Gastroesophageal sphincter (tissue), 4 donors: ENCODE data around the gene GRPEL2. TPM values are rescaled to one million over a fixed set of nuclear protein-coding genes. Genes with fewer than 3 reads are reported as not detected.

ENCODE experiments used
- ATAC-seq: fragments of 150-250 bp; one replicate; pipeline ENCODE4 v1.9.1; 2016; ENCODE audit warnings: mild to moderate bottlenecking, moderate library complexity
- H3K27ac ChIP-seq, 4 donors: fragments of 200-600 bp; sonication (generic) in 3 of 4; 1 replicate in 3 of 4; 2 replicates in 1 of 4; pipeline ENCODE4 v1.5.1; 2016 to 2019
- H3K27me3 ChIP-seq: fragments of 200-600 bp; sonication (generic); one replicate; pipeline ENCODE4 v1.5.1; 2019
- H3K36me3 ChIP-seq, 2 donors: fragments of 200-600 bp; sonication (generic); one replicate each; pipeline ENCODE4 v1.5.1; 2019; ENCODE audit warnings: control low read depth in 1 of 2
- H3K4me1 ChIP-seq, 3 donors: fragments of 200-600 bp; sonication (generic); 1 replicate in 2 of 3; 2 replicates in 1 of 3; pipeline ENCODE4 v1.5.1; 2016 to 2019; ENCODE audit warnings: control low read depth in 2 of 3
- H3K4me3 ChIP-seq, 2 donors: fragments of 200-600 bp; sonication (generic); one replicate each; pipeline ENCODE4 v1.5.1; 2019; ENCODE audit warnings: mild to moderate bottlenecking in 1 of 2, moderate library complexity in 1 of 2
- H3K9me3 ChIP-seq, 3 donors: fragments of 200-600 bp; sonication (generic); one replicate each; pipeline ENCODE4 v1.5.1; 2017 to 2019; ENCODE audit warnings: control low read depth in 2 of 3
- EP300 ChIP-seq: sonication (generic); formaldehyde crosslinking; IDR thresholded peaks from one replicate; pipeline ENCODE4 v1.6.1; 2017; ENCODE audit warnings: antibody characterized with exemption, mild to moderate bottlenecking
- POLR2A ChIP-seq, 2 donors: fragments of 450-650 bp; IDR thresholded peaks; one replicate each; pipeline ENCODE4 v1.6.1; 2017; ENCODE audit warnings: antibody characterized with exemption in 2 of 2, mild to moderate bottlenecking in 2 of 2, moderate library complexity in 1 of 2
- POLR2AphosphoS5 ChIP-seq: sonication (generic); formaldehyde crosslinking; IDR thresholded peaks from one replicate; pipeline ENCODE4 v1.6.1; 2017; ENCODE audit warnings: antibody characterized with exemption
- WGBS, 2 donors: methylation state at CpG; one replicate each; pipeline ENCODE4 v1.1.5; 2018; ENCODE audit warnings: low coverage in 1 of 2; 5-methylcytosine and 5-hydroxymethylcytosine counted together
- total RNA-seq, 4 donors: library from RNA; depleted of rRNA; stranded (reverse); fragments of >200 nt; gene quantifications; one replicate each; pipeline ENCODE4 v1.1.0, GENCODE V29; 2016
- TF ChIP-seq, protein P1 (sequence below), 4 experiments: fragments of 200-600 bp in 2 of 4; fragments of 450-650 bp in 2 of 4; sonication (generic) in 1 of 4; IDR thresholded peaks; one replicate each; pipeline ENCODE4 v1.5.1; 2017 to 2019; ENCODE audit warnings: antibody characterized with exemption in 4 of 4, mild to moderate bottlenecking in 2 of 4, moderate library complexity in 2 of 4

Gene GRPEL2
- total RNA-seq, 4 donors from 2014 or later = 9.3 to 12.0 (median 11.1) TPM

DNA sequence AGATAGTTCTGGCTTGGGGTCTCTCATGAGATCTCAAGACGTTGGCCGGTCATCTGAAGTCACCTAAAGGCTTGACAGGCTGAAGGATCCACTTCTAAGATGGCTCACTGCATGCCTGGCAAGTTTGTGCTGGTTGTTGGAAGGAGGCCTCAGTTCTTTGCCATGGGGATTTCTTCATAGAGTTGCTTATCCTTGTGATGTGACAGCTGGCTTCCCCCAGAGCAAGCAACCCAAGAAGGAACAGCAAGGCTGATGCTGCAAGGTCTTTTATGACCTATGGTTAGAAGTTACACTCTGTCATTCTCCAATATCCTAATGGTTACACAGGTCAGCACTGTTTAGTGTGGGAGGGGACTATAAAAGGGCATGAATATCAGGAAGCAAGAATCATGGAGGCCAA is 20.7 kb upstream of the GRPEL2 start:
- 83% methylated on average over 2 of the region's 2 CpGs; no CpG with 5 or more reads in 1 of the 2 donors for WGBS, 2 donors
- Histone ChIP-seq H3K4me1 (peaks cover 0 to 17% (median 11%) of the 10 kb centered on the region in 3 donors), H3K27ac (no peak overlapping the region), H3K27me3 (no peaks in the 10 kb centered on the region), H3K36me3 (peaks cover 0 to 47% of the 10 kb centered on the region in 2 donors), H3K9me3 (no peaks in the 10 kb centered on the region), H3K4me3 (no peak overlapping the region)
- TF ChIP-seq POLR2A (IDR thresholded peaks at IDR 0.05) (no peak), EP300 (no peak), POLR2AphosphoS5 (no peak)
- TF ChIP-seq, protein P1, sequence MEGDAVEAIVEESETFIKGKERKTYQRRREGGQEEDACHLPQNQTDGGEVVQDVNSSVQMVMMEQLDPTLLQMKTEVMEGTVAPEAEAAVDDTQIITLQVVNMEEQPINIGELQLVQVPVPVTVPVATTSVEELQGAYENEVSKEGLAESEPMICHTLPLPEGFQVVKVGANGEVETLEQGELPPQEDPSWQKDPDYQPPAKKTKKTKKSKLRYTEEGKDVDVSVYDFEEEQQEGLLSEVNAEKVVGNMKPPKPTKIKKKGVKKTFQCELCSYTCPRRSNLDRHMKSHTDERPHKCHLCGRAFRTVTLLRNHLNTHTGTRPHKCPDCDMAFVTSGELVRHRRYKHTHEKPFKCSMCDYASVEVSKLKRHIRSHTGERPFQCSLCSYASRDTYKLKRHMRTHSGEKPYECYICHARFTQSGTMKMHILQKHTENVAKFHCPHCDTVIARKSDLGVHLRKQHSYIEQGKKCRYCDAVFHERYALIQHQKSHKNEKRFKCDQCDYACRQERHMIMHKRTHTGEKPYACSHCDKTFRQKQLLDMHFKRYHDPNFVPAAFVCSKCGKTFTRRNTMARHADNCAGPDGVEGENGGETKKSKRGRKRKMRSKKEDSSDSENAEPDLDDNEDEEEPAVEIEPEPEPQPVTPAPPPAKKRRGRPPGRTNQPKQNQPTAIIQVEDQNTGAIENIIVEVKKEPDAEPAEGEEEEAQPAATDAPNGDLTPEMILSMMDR (IDR thresholded peaks at IDR 0.05) = no peak
- ATAC-seq = no peak

DNA sequence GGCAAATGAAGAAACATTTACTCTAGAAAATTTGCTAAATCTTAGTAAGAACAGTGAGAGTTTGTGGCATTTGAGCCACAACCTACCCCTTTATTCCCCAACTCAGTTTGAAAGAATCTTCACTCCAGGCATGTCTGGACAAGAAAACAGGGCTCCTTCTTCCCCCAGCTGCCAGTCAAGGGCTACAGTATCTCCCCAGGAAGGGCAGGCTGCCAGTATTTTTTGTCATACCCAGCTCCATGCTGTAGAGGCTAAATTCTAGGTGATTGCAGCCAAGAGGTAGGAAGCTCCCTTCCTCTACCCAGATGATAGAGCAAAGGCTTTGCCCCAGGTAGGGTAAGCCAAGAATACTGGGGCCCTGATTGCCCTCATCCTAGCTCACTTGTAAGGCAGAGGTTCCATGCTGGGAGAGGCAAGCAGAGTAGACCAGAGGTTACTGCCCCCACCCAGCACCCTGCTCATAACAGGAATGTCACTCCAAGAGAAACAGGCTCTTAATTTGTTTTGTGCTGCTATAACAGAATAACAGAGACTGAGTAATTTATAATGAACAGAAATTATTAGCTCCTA is 20.0 kb upstream of the GRPEL2 start:
- no peak for ATAC-seq
- Histone ChIP-seq H3K27ac (no peak overlapping the region), H3K4me1 (peaks cover 0 to 15% (median 9%) of the 10 kb centered on the region in 3 donors), H3K36me3 (peaks cover 0 to 50% of the 10 kb centered on the region in 2 donors), H3K4me3 (no peak overlapping the region), H3K27me3 (no peaks in the 10 kb centered on the region), H3K9me3 (no peaks in the 10 kb centered on the region)
- no peak for TF ChIP-seq EP300
- TF ChIP-seq POLR2A (IDR thresholded peaks at IDR 0.05) = no peak
- TF ChIP-seq POLR2AphosphoS5 = no peak
- TF ChIP-seq, protein P1 (IDR thresholded peaks at IDR 0.05) = no peak

DNA sequence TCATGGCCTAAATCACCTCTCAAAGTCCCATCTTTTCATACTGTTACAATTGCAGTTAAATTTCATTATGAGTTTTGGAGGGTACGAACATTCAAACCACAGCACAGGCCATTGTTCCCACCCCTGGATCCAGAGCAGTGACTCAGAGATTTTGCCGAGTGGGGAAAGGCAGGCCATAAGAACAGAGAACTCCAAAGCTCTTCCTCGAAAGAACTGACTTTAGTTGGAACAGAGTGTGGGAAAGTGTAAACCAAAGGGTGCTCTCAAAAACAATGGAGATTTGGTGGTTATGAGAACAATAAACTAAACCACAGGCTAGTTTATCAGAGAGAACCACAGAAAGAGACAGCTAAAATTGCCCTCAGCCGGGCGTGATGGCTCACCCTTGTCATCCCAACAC is 19.4 kb upstream of the GRPEL2 start:
- Histone ChIP-seq H3K36me3 (peaks cover 0 to 56% of the 10 kb centered on the region in 2 donors), H3K4me3 (no peak overlapping the region), H3K4me1 (peaks cover 0 to 8% (median 3%) of the 10 kb centered on the region in 3 donors), H3K27ac (no peak overlapping the region), H3K27me3 (no peaks in the 10 kb centered on the region), H3K9me3 (no peaks in the 10 kb centered on the region)
- ATAC-seq = no peak
- TF ChIP-seq, protein P1 (IDR thresholded peaks at IDR 0.05) = no peak
- no peak for TF ChIP-seq POLR2A (IDR thresholded peaks at IDR 0.05)
- TF ChIP-seq POLR2AphosphoS5 = no peak
- no peak for TF ChIP-seq EP300
- 93 to 100% methylated on average over 2 to 5 of the region's 5 CpGs for WGBS, 2 donors

DNA sequence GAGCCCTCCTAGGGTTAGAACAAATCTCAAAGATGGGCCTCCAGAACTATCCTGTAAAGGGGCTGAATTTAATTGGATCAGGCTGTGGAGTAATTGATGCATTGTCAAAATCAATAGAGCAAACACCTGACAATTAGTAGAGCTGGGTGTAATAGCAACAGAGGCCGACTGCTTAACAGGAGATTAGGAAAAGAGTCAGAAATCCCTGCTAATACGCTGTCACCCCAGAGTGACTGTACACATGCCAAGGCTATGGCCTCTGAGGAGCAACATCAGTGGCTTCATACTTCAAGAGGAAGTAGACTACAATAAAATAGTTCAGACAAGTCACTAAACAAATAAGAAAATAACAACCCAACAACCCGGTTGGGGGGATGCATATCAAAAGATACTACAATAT is 18.7 kb upstream of the GRPEL2 start:
- no peaks in the 10 kb centered on the region for H3K27me3 ChIP-seq
- TF ChIP-seq POLR2AphosphoS5 (no peak), EP300 (no peak), POLR2A (IDR thresholded peaks at IDR 0.05) (no peak)
- TF ChIP-seq, protein P1 (IDR thresholded peaks at IDR 0.05) = no peak
- WGBS, 2 donors = 80 to 82% methylated on average over 3 of the region's 3 CpGs
- no peak overlapping the region for H3K27ac ChIP-seq
- H3K9me3 ChIP-seq = no peaks in the 10 kb centered on the region
- peaks cover 0 to 4% (median 0%) of the 10 kb centered on the region in 3 donors for H3K4me1 ChIP-seq
- H3K4me3 ChIP-seq = no peak overlapping the region
- peaks cover 0 to 60% of the 10 kb centered on the region in 2 donors for H3K36me3 ChIP-seq
- ATAC-seq = no peak

DNA sequence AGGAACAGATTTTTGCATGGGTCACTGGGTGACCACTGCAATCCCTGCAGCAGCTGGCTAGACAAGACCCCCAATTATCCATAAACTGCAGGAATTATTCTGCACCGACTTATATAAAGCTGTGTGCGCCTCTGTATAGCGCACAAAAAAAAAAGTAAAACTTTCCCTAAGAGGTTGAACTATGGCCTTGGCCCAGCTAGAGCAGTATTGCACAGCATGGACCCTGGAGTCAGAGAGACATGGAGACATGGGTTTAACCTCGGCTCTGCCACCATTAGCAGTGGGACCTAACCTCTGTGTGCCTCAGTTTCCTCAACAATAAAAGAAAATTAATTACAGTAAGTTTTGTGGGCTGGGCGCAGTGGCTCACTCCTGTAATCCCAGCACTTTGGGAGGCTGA is 17.1 kb upstream of the GRPEL2 start:
- Histone ChIP-seq H3K27ac (no peak overlapping the region), H3K27me3 (no peaks in the 10 kb centered on the region), H3K4me1 (no peaks in the 10 kb centered on the region), H3K9me3 (no peaks in the 10 kb centered on the region), H3K4me3 (no peak overlapping the region), H3K36me3 (peaks cover 0 to 65% of the 10 kb centered on the region in 2 donors)
- 96% methylated on average over 4 to 5 of the region's 5 CpGs for WGBS, 2 donors
- no peak for ATAC-seq
- no peak for TF ChIP-seq EP300
- TF ChIP-seq POLR2A (IDR thresholded peaks at IDR 0.05) = no peak
- TF ChIP-seq POLR2AphosphoS5 = no peak
- TF ChIP-seq, protein P1 (IDR thresholded peaks at IDR 0.05) = no peak
